Mesenchymal stem cell (in vitro differentiated cells and primary cell): ENCODE data around the gene PDGFRB.

Experiments
- DNase-seq: peaks from one replicate; pipeline ENCODE4 v3.0.0-alpha.2; 2013
- H2AFZ ChIP-seq: one replicate; pipeline ENCODE4 v1.6.1; 2013; ENCODE audit warnings: low read depth, mild to moderate bottlenecking, control low read depth, inconsistent platforms, low read length, moderate library complexity
- H2AK5ac ChIP-seq: 2 replicates; pipeline ENCODE4 v1.6.1; 2013; ENCODE audit warnings: low read length, moderate library complexity, mild to moderate bottlenecking, inconsistent platforms; ENCODE audit not compliant: severe bottlenecking
- H2BK120ac ChIP-seq: one replicate; pipeline ENCODE4 v1.6.1; 2013; ENCODE audit warnings: low read depth, mild to moderate bottlenecking, inconsistent platforms, low read length, moderate library complexity
- H2BK12ac ChIP-seq, 2 experiments: one replicate each; pipeline ENCODE4 v1.6.1; 2013; ENCODE audit warnings: inconsistent platforms in 2 of 2, low read length in 2 of 2, mild to moderate bottlenecking in 2 of 2, moderate library complexity in 2 of 2, control low read depth in 1 of 2
- H2BK15ac ChIP-seq: one replicate; pipeline ENCODE4 v1.6.1; 2013; ENCODE audit warnings: mild to moderate bottlenecking, low read depth, inconsistent platforms; ENCODE audit not compliant: poor library complexity, severe bottlenecking
- H2BK5ac ChIP-seq: 2 replicates; pipeline ENCODE4 v1.6.1; 2013; ENCODE audit warnings: low read depth, mild to moderate bottlenecking, low read length, control low read depth, inconsistent platforms; ENCODE audit not compliant: poor library complexity, severe bottlenecking
- H3K14ac ChIP-seq, 2 experiments: one replicate each; pipeline ENCODE4 v1.6.1; 2013; ENCODE audit warnings: inconsistent platforms in 2 of 2, low read length in 2 of 2, control low read depth in 1 of 2, mild to moderate bottlenecking in 1 of 2, moderate library complexity in 1 of 2
- H3K18ac ChIP-seq, 2 experiments: one replicate each; pipeline ENCODE4 v1.6.1; 2013; ENCODE audit warnings: inconsistent platforms in 2 of 2, low read length in 2 of 2, control low read depth in 1 of 2, low read depth in 1 of 2, mild to moderate bottlenecking in 1 of 2
- H3K23ac ChIP-seq, 2 experiments: one replicate each; pipeline ENCODE4 v1.6.1; 2013; ENCODE audit warnings: inconsistent platforms in 2 of 2, low read length in 2 of 2, mild to moderate bottlenecking in 2 of 2, moderate library complexity in 2 of 2, control low read depth in 1 of 2
- H3K27ac ChIP-seq: 2 replicates; pipeline ENCODE4 v1.5.1; 2013; ENCODE audit warnings: mild to moderate bottlenecking, moderate library complexity, low read length, control low read depth, inconsistent platforms; ENCODE audit not compliant: poor library complexity, severe bottlenecking
- H3K27me3 ChIP-seq, 2 experiments: 2 replicates each; pipeline versions ENCODE4 v1.6.1 to v1.7.0; 2013; ENCODE audit warnings: low read length in 2 of 2, mild to moderate bottlenecking in 2 of 2, moderate library complexity in 2 of 2, control low read depth in 1 of 2, inconsistent platforms in 1 of 2; ENCODE audit not compliant: control insufficient read depth in 1 of 2, insufficient read depth in 1 of 2
- H3K36me3 ChIP-seq, 2 experiments: 2 replicates each; pipeline versions ENCODE4 v1.6.1 to v1.7.0; 2013; ENCODE audit warnings: low read length in 2 of 2, control low read depth in 1 of 2, inconsistent platforms in 1 of 2, low read depth in 1 of 2, mild to moderate bottlenecking in 1 of 2; ENCODE audit not compliant: insufficient read depth in 2 of 2, control insufficient read depth in 1 of 2
- H3K4ac ChIP-seq, 2 experiments: one replicate each; pipeline ENCODE4 v1.6.1; 2013; ENCODE audit warnings: inconsistent platforms in 2 of 2, low read length in 2 of 2, mild to moderate bottlenecking in 2 of 2, moderate library complexity in 2 of 2, control low read depth in 1 of 2, low read depth in 1 of 2
- H3K4me1 ChIP-seq: 2 replicates; pipeline ENCODE4 v1.6.1; 2013; ENCODE audit warnings: low read depth, low read length, control low read depth; ENCODE audit not compliant: control insufficient read depth, insufficient read depth
- H3K4me2 ChIP-seq: 2 replicates; pipeline ENCODE4 v1.6.1; 2013; ENCODE audit warnings: low read length, mild to moderate bottlenecking, inconsistent platforms; ENCODE audit not compliant: poor library complexity, severe bottlenecking
- H3K4me3 ChIP-seq, 2 experiments: 2 replicates each; pipeline versions ENCODE4 v1.5.1 to v1.7.0; 2013; ENCODE audit warnings: low read length in 2 of 2, mild to moderate bottlenecking in 2 of 2, control low read depth in 1 of 2, low read depth in 1 of 2; ENCODE audit not compliant: insufficient read depth in 1 of 2
- H3K79me1 ChIP-seq: replicated peaks from 2 replicates; pipeline ENCODE4 v1.6.1; 2013; ENCODE audit warnings: mild to moderate bottlenecking, control low read depth, low read length, inconsistent platforms; ENCODE audit not compliant: poor library complexity, severe bottlenecking
- H3K9ac ChIP-seq: 2 replicates; pipeline ENCODE4 v1.7.0; 2013; ENCODE audit warnings: mild to moderate bottlenecking, low read length, moderate library complexity
- H3K9me3 ChIP-seq: 2 replicates; pipeline ENCODE4 v1.7.0; 2013; ENCODE audit warnings: mild to moderate bottlenecking, low read length; ENCODE audit not compliant: control insufficient read depth
- H4K8ac ChIP-seq: one replicate; pipeline ENCODE4 v1.6.1; 2013; ENCODE audit warnings: inconsistent platforms, mild to moderate bottlenecking, low read length, moderate library complexity
- H4K91ac ChIP-seq: one replicate; pipeline ENCODE4 v1.6.1; 2013; ENCODE audit warnings: mild to moderate bottlenecking, low read length, inconsistent platforms
- WGBS: methylation state at CpG from one replicate; pipeline ENCODE4 v1.1.7; 2013; ENCODE audit warnings: mixed read lengths; 5-methylcytosine and 5-hydroxymethylcytosine counted together

PDGFRB gene

DNA sequence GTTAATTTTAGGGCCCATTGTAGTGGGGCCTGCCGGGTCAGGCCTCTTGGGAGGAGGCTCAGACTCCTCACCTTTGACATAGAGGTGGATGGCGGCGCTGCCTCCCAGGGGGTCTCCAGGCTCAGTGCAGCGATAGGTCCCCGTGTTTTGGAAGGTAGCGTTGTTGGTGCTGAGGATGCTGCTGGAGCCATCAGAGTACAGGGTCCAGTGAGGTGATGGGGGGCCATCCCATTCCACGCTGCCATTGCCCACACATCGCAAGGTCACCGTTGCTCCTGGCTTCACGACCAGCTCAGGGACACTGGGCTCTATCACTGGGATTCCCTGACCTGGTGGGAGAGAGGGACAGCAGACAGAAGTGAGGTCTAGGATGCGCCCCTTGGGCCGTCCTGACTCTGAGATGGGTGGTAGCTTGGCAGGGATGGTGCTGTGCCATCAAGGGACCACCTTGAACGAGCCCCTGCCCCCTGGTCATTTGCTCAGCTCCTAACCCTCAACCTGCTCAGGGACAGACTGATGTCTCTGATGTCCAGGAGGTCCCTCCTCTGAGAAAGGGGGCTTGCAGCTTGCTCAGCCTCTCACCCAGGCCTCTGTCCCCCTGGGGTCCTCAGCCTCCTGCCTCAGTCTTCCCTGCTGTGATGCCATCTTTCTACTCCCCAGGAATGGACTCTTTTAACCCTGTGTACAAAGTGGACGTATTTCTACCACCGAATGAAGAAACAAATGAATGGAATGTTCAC lies 74.8 kb downstream of the PDGFRB start:
- no peak overlapping the region for H3K18ac ChIP-seq
- H2AK5ac ChIP-seq: no peak overlapping the region
- no peak overlapping the region for H3K23ac ChIP-seq
- no peak overlapping the region for H3K4me3 ChIP-seq
- H3K36me3 ChIP-seq: no peaks in the 10 kb centered on the region
- peaks cover 6% of the 10 kb centered on the region for H3K4me1 ChIP-seq
- H2BK5ac ChIP-seq: no peak overlapping the region
- H2AFZ ChIP-seq: no peak overlapping the region
- H3K27ac ChIP-seq: no peak overlapping the region
- peaks cover 0 to 15% of the 10 kb centered on the region in 2 experiments for H3K27me3 ChIP-seq
- no peak overlapping the region for H4K8ac ChIP-seq
- no peak for DNase-seq
- H3K4ac ChIP-seq: no peak overlapping the region
- no peak overlapping the region for H3K4me2 ChIP-seq
- no peak overlapping the region for H2BK120ac ChIP-seq
- 88% methylated on average over 15 of the region's 15 CpGs for WGBS
- H4K91ac ChIP-seq: no peak overlapping the region
- no peak overlapping the region for H3K9ac ChIP-seq
- H3K79me1 ChIP-seq: no peaks in the 10 kb centered on the region
- H3K14ac ChIP-seq: peak overlapping the region in 1 of 2 experiments; percentile 3
- H2BK15ac ChIP-seq: no peak overlapping the region
- no peak overlapping the region for H2BK12ac ChIP-seq
- H3K9me3 ChIP-seq: no peaks in the 10 kb centered on the region

DNA sequence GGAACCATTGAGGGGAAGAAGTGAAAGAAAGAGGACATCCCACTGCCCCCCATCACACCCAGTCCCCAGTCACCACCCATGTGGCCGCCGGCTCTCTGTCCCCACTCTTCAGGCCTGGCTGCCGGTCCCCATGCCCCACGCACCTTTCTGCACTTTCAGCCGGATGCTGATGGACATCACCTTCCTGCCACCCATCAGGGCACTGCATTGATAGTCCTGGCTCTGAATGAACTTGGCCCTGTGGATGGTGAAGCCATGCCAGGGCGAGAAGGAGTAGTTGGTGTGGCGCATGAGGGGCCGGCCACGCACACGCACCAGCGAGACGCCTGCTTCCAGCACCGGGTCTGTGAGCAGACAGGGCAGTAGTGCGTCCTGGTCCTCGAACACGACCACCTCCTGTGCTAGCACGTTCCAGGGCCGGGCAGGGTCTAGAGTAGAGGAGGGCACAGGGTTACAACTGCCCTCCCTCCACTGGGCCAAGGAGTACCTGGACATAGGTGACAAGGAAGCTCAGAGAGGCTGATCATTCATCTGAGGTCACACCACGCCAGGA lies 75.7 kb downstream of the PDGFRB start:
- H3K18ac ChIP-seq: no peak overlapping the region
- no peak overlapping the region for H2BK15ac ChIP-seq
- H3K23ac ChIP-seq: no peak overlapping the region
- no peak overlapping the region for H3K4ac ChIP-seq
- no peak overlapping the region for H2AFZ ChIP-seq
- no peak for DNase-seq
- H4K91ac ChIP-seq: no peak overlapping the region
- no peak overlapping the region for H2BK12ac ChIP-seq
- no peak overlapping the region for H4K8ac ChIP-seq
- H3K14ac ChIP-seq: peak overlapping the region in 1 of 2 experiments; percentile 41
- WGBS: 95% methylated on average over 19 of the region's 19 CpGs
- no peak overlapping the region for H3K4me2 ChIP-seq
- no peak overlapping the region for H2AK5ac ChIP-seq
- no peaks in the 10 kb centered on the region for H3K79me1 ChIP-seq
- no peak overlapping the region for H3K27ac ChIP-seq
- no peaks in the 10 kb centered on the region for H3K36me3 ChIP-seq
- no peak overlapping the region for H2BK120ac ChIP-seq
- H3K4me1 ChIP-seq: peaks cover 6% of the 10 kb centered on the region
- H3K9me3 ChIP-seq: no peaks in the 10 kb centered on the region
- no peak overlapping the region for H3K9ac ChIP-seq
- no peak overlapping the region for H3K4me3 ChIP-seq
- H2BK5ac ChIP-seq: no peak overlapping the region
- peaks cover 0 to 10% of the 10 kb centered on the region in 2 experiments for H3K27me3 ChIP-seq

DNA sequence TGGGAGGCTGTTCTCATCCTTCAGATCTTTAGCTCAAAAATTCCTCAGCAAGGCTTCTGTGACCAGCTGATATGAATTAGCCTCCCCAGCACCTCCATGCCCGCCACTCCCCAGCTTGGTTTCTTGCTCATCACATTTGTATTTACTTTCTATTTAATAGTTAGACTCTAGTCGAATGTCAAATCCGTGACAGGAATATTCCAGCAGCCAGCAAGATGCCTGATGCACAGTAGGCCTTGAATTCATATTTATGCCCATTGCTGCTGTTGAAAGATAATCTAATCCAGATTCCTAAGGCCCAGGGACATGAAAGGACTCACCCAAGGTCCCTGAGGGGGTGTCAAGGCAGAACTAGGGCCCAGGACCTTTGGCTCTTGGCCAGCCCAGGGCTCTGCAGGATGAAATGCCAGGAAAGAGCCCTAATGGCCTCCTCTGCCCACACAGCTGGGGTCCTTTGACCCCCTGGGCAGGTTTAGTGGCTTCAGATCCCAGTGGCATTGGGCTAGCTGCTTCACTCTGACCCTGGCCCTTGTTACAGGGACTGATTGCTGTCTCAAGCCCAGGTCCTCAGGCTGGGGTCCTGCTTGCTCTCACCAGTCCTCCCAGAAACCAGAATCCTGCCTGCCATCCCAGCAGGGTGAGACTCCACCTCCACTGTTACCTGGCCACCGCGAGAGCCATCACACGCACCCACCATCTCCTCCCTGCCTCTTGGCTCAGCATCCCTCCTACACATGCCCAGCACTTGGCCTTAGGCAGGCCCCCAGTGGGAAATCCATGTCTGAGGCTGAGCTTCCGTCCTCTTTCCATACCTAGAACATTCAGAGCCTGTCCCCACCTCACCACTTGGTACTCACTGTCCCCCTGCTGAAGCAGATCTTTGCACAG lies 76.6 kb downstream of the PDGFRB start:
- no peak overlapping the region for H3K27ac ChIP-seq
- peaks cover 0 to 10% of the 10 kb centered on the region in 2 experiments for H3K27me3 ChIP-seq
- H3K23ac ChIP-seq: no peak overlapping the region
- H4K8ac ChIP-seq: no peak overlapping the region
- H2BK5ac ChIP-seq: no peak overlapping the region
- H4K91ac ChIP-seq: no peak overlapping the region
- no peak overlapping the region for H2AK5ac ChIP-seq
- no peaks in the 10 kb centered on the region for H3K79me1 ChIP-seq
- no peak overlapping the region for H3K18ac ChIP-seq
- WGBS: 94% methylated on average over 7 of the region's 7 CpGs
- no peak overlapping the region for H2BK12ac ChIP-seq
- no peak overlapping the region for H3K4me3 ChIP-seq
- no peak overlapping the region for H2BK120ac ChIP-seq
- H2AFZ ChIP-seq: no peak overlapping the region
- H3K4ac ChIP-seq: no peak overlapping the region
- no peak for DNase-seq
- no peaks in the 10 kb centered on the region for H3K36me3 ChIP-seq
- H3K9ac ChIP-seq: no peak overlapping the region
- peak overlapping the region in 1 of 2 experiments; percentile 61 for H3K14ac ChIP-seq
- H2BK15ac ChIP-seq: no peak overlapping the region
- peaks cover 6% of the 10 kb centered on the region for H3K4me1 ChIP-seq
- H3K4me2 ChIP-seq: no peak overlapping the region
- H3K9me3 ChIP-seq: no peaks in the 10 kb centered on the region
